Stimulated activated CD4-positive, alpha-beta T cell treated with anti-CD3 and anti-CD28 coated beads, Interleukin-2, amount 100 ng/mL, for 48 hours (primary cell): ENCODE results near the gene RHPN2.
"Not testable (repeated sequence)": the region's sequence is repeated elsewhere in the genome, so short reads cannot be mapped to it uniquely, and the experiment has no call there.

Experiments used
- DNase-seq, 2 donors: peaks; one replicate each; pipeline ENCODE4 v3.0.0-alpha.2; 2020

The RHPN2 gene

DNA sequence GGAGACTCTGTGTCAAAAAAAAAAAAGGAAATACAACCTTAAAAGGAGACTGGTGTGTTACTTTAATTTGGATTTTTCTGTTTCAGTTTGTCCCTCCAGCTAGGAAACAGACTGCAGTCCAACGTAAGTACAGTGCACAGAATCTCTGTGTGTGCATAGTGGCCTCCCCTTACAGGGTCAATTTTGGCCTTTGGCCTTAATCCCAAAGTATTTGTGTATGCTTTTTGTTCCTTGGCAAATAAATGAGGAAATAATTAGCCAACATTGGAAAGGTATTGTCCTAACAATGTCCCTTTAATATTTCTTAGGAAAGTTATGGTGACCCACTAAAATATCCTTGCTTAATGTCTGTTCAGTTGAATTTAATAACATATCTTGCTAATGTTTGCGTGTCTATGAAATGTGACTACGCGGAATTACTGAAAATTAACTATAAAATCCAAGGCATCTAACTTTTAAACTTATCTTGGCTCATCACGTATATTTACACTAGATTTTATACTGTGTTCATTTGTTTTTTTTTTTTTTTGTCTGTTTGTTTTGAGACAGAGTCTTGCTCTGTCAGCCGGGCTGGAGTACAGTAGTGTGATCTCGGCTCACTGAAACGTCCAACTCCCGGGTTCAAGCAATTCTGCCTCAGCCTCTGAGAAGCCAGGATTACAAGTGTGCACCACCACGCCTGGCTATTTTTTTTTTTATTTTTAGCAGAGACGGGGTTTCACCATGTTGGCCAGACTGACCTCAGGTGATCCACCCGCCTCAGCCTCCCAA is 39.0 kb downstream of the RHPN2 start:
- not testable (repeated sequence) for DNase-seq

GRCh38 chr19:33024398-33024797 is 40.3 kb downstream of the RHPN2 start:
- no peak for DNase-seq

- no peak for DNase-seq
Measured at GRCh38 chr19:33022472-33023116, 42.1 kb downstream of the RHPN2 start.

DNA sequence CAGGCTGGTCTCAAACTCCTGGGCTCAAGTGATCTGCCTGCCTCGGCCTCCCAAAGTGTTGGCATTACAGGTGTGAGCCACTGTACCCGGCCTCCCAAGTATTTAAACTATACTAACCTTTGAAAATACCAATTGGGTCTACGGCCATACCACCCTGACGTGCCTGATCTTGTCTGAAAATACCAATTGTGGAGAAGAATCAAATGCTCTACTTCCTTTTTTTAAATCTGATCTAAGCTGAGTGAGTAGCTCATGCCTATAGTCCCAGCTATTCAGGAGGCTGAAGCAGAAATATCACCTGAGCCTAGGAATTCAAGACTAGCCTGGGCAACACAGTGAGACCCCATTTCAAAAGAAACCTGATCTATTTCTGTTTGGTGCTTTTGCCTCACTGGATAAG is 53.8 kb downstream of the RHPN2 start:
- not testable (repeated sequence) for DNase-seq

DNA sequence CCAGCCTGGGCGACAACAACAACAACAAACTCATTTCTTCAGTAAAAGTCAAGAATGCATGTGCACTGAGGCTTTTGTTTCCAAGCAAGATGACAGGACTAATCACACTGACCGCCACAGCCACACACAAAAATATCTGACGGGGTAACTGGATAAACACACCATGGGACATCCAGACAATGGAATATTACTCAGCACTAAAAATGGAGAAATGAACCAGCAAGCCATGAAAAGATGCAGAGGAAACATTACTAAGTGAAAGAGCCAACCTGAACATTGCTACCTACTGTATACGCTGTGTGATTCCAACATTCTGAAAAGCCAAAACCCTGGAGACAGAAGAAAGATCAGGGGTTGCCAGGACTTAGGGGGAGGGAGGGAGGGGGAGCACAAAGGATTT is 56.0 kb downstream of the RHPN2 start:
- no peak for DNase-seq

- DNase-seq = no peak
Measured at GRCh38 chr19:33005440-33005839, 59.2 kb downstream of the RHPN2 start.

GRCh38 chr19:33003424-33004024 is 61.2 kb downstream of the RHPN2 start:
- DNase-seq = not testable (repeated sequence)

DNA sequence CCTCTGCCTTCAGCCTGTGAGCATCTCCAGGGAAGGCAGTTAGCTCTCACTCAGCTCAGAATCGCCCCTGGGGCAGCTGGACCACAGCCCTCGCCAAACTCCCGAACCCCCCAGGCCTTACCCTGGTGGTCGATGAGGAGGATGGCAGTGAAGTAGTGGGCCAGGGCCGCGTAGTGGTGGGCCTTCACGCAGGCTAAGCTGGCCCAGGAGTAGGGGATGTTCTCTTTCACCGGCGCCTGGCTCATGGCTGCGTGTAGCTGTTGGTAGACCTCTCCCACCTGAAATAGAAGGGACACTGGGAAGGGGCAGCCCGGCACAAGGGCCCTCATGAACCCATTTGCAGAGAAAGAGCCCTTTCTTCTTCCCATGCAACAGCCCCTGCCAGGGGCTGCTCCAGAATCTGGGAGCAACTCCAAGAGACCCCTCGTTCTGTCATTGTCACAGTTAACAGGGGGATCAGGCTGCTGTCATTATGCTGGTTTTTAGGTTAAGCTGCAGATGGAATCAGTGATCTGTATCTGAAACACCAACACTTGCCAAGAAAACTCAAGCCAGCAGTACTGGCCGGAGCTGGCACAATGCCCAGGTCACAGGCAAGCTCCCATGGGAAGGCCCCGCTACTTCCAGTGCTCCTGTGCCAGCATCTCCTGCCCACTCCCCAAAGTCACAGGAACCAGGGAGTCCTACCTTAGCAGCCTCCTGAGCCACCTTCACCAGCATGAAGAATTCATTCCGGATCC is 62.4 kb downstream of the RHPN2 start:
- not testable (repeated sequence) for DNase-seq

DNA sequence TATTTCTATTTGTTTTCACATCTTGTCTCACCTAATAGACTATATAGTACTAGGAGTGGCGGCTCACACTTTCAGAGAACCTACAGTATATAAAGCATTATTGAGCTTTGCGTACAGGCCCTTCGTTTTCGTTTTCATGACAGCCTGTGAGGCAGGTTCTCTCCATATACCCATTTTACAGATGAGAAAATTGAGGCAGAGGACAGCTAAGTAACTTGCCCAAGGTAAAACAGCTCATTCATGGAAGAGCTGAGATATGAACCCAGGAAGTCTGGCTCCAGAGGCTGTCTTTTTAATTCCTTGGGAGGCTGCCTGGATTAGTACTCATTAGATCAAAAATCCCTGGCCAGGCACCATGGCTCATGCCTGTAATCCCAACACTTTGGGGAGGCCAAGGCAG is 63.8 kb downstream of the RHPN2 start:
- no peak for DNase-seq

DNA sequence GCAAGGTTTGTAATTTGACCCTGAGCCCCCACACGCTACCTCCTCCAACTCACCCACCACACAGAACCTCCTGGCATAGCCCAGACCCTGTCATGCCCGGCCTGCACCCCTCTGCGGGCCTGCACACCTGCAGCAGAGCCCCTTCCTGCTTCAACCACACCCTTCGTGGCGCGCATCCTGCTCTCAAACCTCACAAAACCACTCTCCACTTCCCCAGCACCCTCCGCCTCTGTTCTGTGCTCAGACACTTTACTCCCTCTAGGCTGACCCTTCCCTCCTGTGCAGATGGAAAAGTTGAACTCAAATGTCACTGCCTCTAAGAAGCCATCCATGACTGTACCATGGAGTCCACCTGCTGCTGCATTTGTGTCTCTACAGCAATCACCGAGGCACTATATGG is 64.2 kb downstream of the RHPN2 start:
- DNase-seq = no peak

DNA sequence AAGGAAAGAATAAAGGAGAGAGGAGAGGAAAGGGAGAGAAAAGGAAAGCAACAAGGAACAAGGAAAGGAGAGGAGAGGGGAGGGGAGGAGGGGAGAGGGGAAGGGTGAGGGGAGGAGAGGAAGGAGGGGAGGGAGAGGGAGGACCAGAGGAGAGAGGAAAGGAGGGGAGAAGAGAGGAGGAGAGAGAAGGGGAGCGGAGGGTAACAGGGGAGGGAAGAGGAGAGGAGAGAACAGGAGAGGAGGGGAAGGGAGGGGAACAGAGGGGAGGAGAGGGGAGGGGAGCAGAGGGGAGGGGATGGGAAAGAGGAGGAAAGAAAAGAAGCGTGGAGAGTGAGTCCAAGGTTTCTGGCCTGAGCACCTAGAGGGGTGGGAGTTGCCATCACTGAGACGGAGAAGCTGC is 66.0 kb downstream of the RHPN2 start:
- DNase-seq = no peak

DNA sequence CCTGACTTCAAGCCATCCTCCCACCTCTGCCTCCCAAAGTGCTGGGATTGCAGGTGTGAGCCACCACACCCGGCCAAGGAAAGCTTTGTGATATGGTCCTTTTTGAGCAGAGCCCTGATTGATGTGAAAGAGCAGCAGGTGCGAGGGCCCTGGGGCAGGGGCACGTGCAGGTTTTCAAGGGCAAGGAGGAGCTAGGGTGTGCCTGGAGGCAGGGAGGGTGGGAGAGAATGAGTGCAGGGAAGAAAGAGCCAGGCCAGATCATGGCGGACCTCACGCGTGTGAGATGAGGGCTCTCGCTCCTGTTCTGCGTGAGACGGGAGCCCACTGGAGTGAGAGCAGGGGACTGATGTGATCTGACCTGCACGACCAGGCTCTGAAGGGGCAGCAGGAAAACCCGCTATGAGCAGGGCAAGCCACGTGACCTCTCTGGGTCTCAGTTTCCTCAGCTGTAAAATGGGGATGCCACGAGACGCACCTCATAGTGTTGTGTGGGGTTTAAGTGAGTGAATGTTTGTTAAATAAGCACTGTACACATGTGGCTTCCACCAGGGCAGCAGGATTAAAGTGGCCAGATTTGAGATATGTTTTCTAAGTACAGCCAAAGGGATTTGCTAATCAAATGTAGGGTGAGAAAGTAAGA is 66.9 kb downstream of the RHPN2 start:
- DNase-seq = no peak

DNA sequence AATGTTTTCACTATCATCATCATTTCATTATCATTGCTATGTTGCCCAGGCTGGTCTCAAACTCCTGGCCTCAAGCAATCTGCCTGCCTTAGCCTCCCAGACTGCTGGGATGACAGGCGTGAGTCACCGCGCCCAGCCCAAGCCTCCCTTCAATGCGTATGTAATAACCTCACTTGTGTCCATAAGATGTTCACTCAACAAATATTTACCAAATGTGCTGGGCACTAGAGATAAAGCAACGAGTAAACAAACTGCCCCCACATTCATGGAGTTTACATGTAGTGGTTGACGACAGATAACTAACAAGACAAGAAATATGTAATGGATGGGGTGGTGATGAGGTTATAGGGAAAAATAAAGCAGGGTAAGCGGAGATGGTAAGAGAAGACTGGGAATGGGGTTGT is 67.6 kb downstream of the RHPN2 start:
- not testable (repeated sequence) for DNase-seq

DNA sequence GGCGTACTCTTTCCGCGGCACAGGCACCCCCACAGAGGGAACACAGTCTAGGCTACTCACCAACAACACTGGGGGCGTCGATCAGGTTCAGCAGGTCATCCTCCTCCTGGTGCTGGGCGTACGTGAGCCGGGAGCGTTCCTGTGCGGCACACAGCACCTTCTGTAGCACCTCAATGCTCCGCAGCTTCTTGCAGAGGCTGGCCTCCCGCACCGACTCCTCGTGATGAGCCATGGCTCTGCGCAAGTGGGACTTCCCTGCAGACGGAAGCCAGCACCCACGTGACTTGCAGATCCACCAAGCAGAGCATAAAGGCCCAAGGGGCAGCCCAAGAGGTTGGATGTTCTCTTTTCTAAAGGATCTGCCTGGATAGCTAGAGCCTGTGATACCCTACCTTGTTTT is 68.7 kb downstream of the RHPN2 start:
- DNase-seq = not testable (repeated sequence)

DNA sequence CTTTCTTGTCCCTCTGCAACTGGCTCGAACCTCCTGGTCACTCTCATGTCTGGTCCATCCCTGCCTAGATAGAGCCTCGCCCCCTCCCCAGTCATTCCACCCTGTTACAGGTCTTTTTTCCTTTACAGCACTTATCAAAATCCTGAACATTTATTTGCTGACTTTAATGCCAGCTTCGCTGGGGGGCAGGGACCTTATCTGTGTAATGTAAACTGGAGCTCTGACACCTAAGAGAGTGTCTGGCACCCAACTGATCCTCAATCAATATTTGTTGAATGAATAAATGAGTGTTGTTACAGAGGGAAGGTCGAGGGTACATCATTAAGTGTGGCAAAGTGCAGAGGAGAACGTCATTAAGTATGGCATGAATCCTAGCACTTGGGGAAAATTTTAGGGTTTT is 76.0 kb downstream of the RHPN2 start:
- no peak for DNase-seq

GRCh38 chr19:32988254-32988653 is 76.4 kb downstream of the RHPN2 start:
- not testable (repeated sequence) for DNase-seq

DNA sequence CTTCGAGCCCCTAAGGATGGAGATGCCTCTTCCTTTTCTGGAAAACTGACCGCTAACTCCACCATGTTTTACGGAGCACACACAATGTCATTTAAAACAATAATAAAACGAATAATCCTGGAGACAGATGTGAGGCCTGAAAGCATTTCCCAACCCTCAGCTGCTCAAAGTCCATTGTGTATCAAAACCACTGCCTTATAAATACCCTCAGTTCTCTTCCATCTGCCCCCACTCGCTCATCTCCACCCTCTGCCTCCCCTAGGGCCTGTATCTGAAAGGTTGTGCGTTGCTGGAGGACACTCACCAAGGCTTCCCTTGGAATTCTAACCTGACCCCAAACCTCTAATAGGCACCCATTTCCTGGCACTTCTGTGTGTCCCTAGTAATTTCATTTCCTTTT is 82.2 kb downstream of the RHPN2 start:
- not testable (repeated sequence) for DNase-seq

DNA sequence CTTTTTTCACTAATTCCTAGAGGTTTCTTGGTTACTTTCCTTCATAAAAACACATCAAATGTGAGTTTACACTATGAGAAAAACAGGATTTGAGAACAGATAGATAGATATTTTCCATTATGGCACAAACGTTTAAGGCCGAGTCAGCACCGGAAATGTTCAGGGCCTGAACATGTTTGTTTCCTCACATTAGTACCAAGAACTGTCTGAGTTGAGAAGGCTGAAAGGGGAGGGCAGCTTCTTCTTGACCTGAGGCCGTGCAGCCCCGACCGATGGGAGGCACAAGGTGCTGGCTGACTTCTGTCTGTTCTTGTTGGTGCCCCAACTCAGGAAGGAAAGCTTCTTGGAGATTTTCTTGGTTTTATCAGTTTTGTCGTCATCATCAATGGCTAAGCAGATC is 84.9 kb downstream of the RHPN2 start:
- DNase-seq = not testable (repeated sequence)

DNA sequence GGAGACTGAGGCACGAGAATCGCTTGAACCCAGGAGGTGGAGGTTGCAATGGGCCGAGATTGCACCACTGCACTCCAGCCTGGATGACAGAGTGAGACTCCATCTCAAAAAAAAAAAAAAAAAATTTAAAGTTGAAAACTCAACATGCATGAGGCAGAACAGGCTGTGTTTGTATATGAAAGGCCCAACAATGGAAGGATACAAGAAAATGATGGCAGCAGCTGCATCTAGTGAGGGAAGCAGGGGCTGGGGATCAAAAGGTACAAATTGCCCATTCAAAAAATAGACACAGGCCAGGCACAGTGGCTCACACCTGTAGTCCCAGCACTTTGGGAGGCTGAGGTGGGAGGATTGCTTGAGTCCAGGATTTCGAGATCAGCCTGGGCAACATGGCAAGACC is 86.9 kb downstream of the RHPN2 start:
- DNase-seq = not testable (repeated sequence)

DNA sequence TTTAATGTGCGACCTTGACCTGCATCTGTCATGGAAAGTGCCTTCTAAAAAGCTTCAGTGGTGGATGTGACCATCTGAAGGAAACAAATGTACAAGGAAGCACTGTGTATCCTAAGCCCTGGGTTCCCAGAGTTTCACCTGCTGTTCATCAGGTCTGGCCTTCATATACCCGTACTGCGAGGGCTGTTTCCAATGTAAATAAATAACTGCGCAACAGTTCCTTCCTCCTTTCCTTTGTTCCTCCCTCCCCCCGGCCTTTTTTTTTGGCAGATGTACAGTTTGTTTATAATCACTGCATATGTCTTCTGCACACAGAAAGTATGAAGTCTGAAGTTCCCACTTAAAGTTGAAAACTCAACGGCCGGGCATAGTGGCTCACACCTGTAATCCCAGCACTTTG is 87.4 kb downstream of the RHPN2 start:
- no peak for DNase-seq

DNA sequence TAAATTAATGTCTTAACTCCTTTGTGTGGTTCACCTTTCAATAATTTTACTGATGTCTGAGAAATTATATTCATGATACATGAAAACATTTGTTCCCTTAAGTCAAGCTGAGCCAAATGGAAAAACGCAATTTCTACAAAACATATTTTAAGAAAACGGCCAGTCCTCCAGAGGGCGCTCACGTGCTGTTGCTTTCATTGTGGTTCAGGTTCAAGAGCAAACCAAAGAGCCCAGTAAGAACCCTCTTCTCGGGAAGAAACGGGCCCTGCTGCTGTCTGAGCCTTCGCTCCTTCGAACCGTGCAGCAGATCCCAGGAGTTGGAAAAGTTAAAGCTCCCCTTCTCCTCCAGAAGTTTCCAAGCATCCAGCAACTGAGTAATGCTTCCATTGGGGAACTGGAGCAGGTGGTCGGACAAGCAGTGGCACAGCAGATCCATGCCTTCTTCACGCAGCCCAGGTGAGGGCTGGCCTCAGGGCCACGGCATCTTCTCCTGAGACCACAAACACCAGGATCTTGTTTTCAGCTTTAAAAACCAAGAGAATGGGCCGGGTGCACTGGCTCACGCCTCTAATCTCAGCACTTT is 88.4 kb downstream of the RHPN2 start:
- peak; percentile 72 to 77 for DNase-seq

- DNase-seq = peak; percentile 92 to 98
Measured at GRCh38 chr19:32971715-32972540, 92.8 kb downstream of the RHPN2 start, which contains the start of the genes CEP89 and FAAP24. Gene CEP89, minus strand, starts transcription at chr19:32971958. Its CDS starts 84 bp downstream, at chr19:32971874. Gene FAAP24, plus strand, starts transcription at chr19:32972242. Its CDS starts 955 bp downstream, at chr19:32973197.
